ENCODE measurements around the gene SLC10A6. TPM values are rescaled to one million over a fixed set of nuclear protein-coding genes. Genes with fewer than 3 reads are reported as not detected.

SLC10A6 gene
- total and polyA plus RNA-seq, 9 of the 15 experiments (the other 6 are each of a cell fraction or from before 2014, with no cell fraction given): not detected

- no TSS peak for BruUV-seq (replicated peaks)
- Histone ChIP-seq H3K36me3 (ENCODE audit: control insufficient read depth, insufficient read depth, low read length) (no peaks in the 10 kb centered on the region), H4K20me1 (replicated peaks; ENCODE audit: control insufficient read depth, insufficient read depth, low read length) (no peaks in the 10 kb centered on the region), H3K4me1 (replicated peaks in 1 of 2; ENCODE audit: control insufficient read depth in 2 of 2, insufficient read depth in 2 of 2, low read length in 2 of 2) (peaks cover 6 to 10% of the 10 kb centered on the region in 2 experiments; a peak in 3 of 5 replicates), H3K79me2 (ENCODE audit: control insufficient read depth, insufficient read depth, low read length) (no peaks in the 10 kb centered on the region), H3K27me3 (ENCODE audit: control insufficient read depth in 2 of 2, insufficient read depth in 2 of 2, low read length in 2 of 2) (peaks cover 0 to 4% of the 10 kb centered on the region in 2 experiments; a peak in 2 of 5 replicates), H2AFZ (ENCODE audit: low read depth, low read length) (peak overlapping the region; percentile 58), H3K9me1 (ENCODE audit: control insufficient read depth, insufficient read depth, low read length) (no peaks in the 10 kb centered on the region), H3K27ac (ENCODE audit: extremely low read depth, low read depth, low read length) (peak overlapping the region; percentile 32; the same call in 2 of the 3 replicates), H3K4me3 (no peak overlapping the region), H3K9ac (ENCODE audit: insufficient read depth in 1 of 2, low read depth in 2 of 2, low read length in 2 of 2) (no peak overlapping the region), H3K9me3 (replicated peaks; ENCODE audit: control insufficient read depth, insufficient read depth, low read depth, low read length) (no peaks in the 10 kb centered on the region), H3K4me2 (ENCODE audit: insufficient read depth, low read length) (no peak overlapping the region)
- in situ Hi-C loops (cut with MboI): loop anchor here (5.0 to 10.0 kb wide), 2 partner anchors 242 to 950 kb away; no protein-coding TSS in a partner anchor
- ChIA-PET CTCF (ENCODE audit: low intra/inter-chr PET ratio) (interaction anchor here (2.2 kb wide), 1 partner anchor 396 kb away, joined by 18 read pairs; no protein-coding TSS in a partner anchor), POLR2A (interaction anchor here (1.4 kb wide), 1 partner anchor 398 kb away, joined by 3 read pairs; no protein-coding TSS in a partner anchor)
- no peak for ATAC-seq
- peak; percentile 49 for FAIRE-seq
- intact Hi-C loops (cut with micrococcal nuclease): loop anchor here (2.0 kb wide), 1 partner anchor 242 kb away; no protein-coding TSS in a partner anchor
- peak in 1 of 4 experiments; percentile 19 for DNase-seq (ENCODE audit: extremely low read depth in 1 of 4, low spot score in 3 of 4)
- peak; percentile 45; the same call in 1 of the 2 replicates for TF ChIP-seq JUND (IDR thresholded peaks at IDR 0.05; ENCODE audit: borderline replicate concordance, low read depth, low read length)
- TF ChIP-seq JUND (tag; IDR thresholded peaks at IDR 0.05; ENCODE audit: borderline replicate concordance, low read depth, low read length): 0 out of 3 replicates have a peak, but pooled peaks have one; percentile 12
- TF ChIP-seq ARID1B (IDR thresholded peaks at IDR 0.05): 0 out of 2 replicates have a peak, but pooled peaks have one; percentile 9
- TF ChIP-seq, protein P1, sequence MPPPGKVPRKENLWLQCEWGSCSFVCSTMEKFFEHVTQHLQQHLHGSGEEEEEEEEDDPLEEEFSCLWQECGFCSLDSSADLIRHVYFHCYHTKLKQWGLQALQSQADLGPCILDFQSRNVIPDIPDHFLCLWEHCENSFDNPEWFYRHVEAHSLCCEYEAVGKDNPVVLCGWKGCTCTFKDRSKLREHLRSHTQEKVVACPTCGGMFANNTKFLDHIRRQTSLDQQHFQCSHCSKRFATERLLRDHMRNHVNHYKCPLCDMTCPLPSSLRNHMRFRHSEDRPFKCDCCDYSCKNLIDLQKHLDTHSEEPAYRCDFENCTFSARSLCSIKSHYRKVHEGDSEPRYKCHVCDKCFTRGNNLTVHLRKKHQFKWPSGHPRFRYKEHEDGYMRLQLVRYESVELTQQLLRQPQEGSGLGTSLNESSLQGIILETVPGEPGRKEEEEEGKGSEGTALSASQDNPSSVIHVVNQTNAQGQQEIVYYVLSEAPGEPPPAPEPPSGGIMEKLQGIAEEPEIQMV (tag; conservative IDR thresholded peaks at IDR 0.05; ENCODE audit: low read depth): no peak
- TF ChIP-seq YY1 (IDR thresholded peaks at IDR 0.05; ENCODE audit: borderline replicate concordance in 1 of 3, control insufficient read depth in 1 of 3, extremely low read depth in 1 of 3, insufficient read depth in 3 of 3, insufficient read length in 1 of 3, insufficient replicate concordance in 2 of 3, low read depth in 1 of 3, low read length in 2 of 3): peak in 1 of 3 experiments; percentile 36
- no peak for TF ChIP-seq NFYB (IDR thresholded peaks at IDR 0.05; ENCODE audit: extremely low read depth, insufficient read length)
These were observed 45.3 kb upstream of the SLC10A6 start for GRCh38 chr4:86894455-86894854.
